Endothelial cell of umbilical vein (primary cell): ENCODE results near the gene SH3D21. TPM values are rescaled to one million over a fixed set of nuclear protein-coding genes. Genes with fewer than 3 reads are reported as not detected.

ENCODE experiments used
- BruUV-seq: library from RNA; stranded (reverse); fragments of 400-500 nt; replicated peaks from 2 replicates; lab custom pipeline; 2021; lab: Mats Ljungman, UMichigan
- CTCF ChIA-PET: fragments of 300-600, 350-600 bp; sonication (Branson Sonifier 250); formaldehyde crosslinking; loops from one replicate; lab custom pipeline; 2021; ENCODE audit warnings: antibody characterized with exemption, inconsistent platforms; lab: Charles Lee
- POLR2A ChIA-PET: fragments of 300-600, 350-600 bp; sonication (Branson Sonifier 250); formaldehyde crosslinking; loops from one replicate; lab custom pipeline; 2021; ENCODE audit warnings: antibody characterized with exemption, inconsistent platforms; lab: Charles Lee
- DNase-seq: peaks from one replicate; pipeline ENCODE4 v3.0.0-alpha.2; 2011; ENCODE audit warnings: low read depth, low spot score
- FAIRE-seq: peaks from 2 replicates; lab custom pipeline; 2011; peaks lifted over from hg19 to GRCh38; lab: Jason Lieb, UNC
- H2AFZ ChIP-seq: 2 replicates; pipeline ENCODE4 v1.6.0; 2012; ENCODE audit warnings: low read depth, low read length, control low read depth, inconsistent platforms
- H3K27ac ChIP-seq: 2 replicates; pipeline ENCODE4 v1.5.1; 2011; ENCODE audit warnings: low read depth, mild to moderate bottlenecking, control low read depth, low read length, moderate library complexity; ENCODE audit not compliant: insufficient read depth
- H3K27me3 ChIP-seq, 2 experiments: 2 replicates each; pipeline versions ENCODE4 v1.6.0 to v1.6.1; 2011; ENCODE audit warnings: low read length in 2 of 2, mixed read lengths in 1 of 2; ENCODE audit not compliant: control insufficient read depth in 2 of 2, insufficient read depth in 2 of 2
- H3K36me3 ChIP-seq, 2 experiments: 2 replicates in 1 of 2; 3 replicates in 1 of 2; pipeline ENCODE4 v1.5.1; 2011; ENCODE audit warnings: low read length in 2 of 2, mild to moderate bottlenecking in 1 of 2, moderate library complexity in 1 of 2; ENCODE audit not compliant: control insufficient read depth in 2 of 2, insufficient read depth in 2 of 2; ENCODE audit errors: extremely low read depth in 1 of 2
- H3K4me1 ChIP-seq: 3 replicates; pipeline ENCODE4 v1.5.1; 2011; ENCODE audit warnings: mild to moderate bottlenecking, low read length; ENCODE audit not compliant: control insufficient read depth, insufficient read depth; ENCODE audit errors: extremely low read depth
- H3K4me2 ChIP-seq: 2 replicates; pipeline ENCODE4 v1.6.1; 2011; ENCODE audit warnings: low read length, control low read depth, mixed read lengths; ENCODE audit not compliant: insufficient read depth
- H3K4me3 ChIP-seq, 3 experiments: fragments of 200-600 bp in 1 of 3; sonication (generic), shearing (Covaris generic) in 1 of 3; replicated peaks in 1 of 3; 2 replicates each; pipeline ENCODE4 v1.5.1; 2011 to 2016; ENCODE audit warnings: control low read depth in 3 of 3, low read length in 3 of 3, mild to moderate bottlenecking in 2 of 3, inconsistent platforms in 1 of 3, low read depth in 1 of 3, moderate library complexity in 1 of 3; ENCODE audit not compliant: insufficient read depth in 1 of 3
- H3K79me2 ChIP-seq: 2 replicates; pipeline ENCODE4 v1.6.0; 2012; ENCODE audit warnings: low read length, inconsistent platforms; ENCODE audit not compliant: control insufficient read depth, insufficient read depth
- H3K9ac ChIP-seq: replicated peaks from 2 replicates; pipeline ENCODE3; 2011; ENCODE audit warnings: low read length, control low read depth; ENCODE audit not compliant: insufficient read depth; ENCODE audit errors: extremely low read depth
- H3K9me1 ChIP-seq: replicated peaks from 3 replicates; pipeline ENCODE4 v1.6.0; 2011; ENCODE audit warnings: mild to moderate bottlenecking, low read length; ENCODE audit not compliant: control insufficient read depth, insufficient read depth; ENCODE audit errors: extremely low read depth
- H3K9me3 ChIP-seq: replicated peaks from 2 replicates; pipeline ENCODE4 v1.5.1; 2012; ENCODE audit warnings: low read length, inconsistent platforms; ENCODE audit not compliant: control insufficient read depth, insufficient read depth
- H4K20me1 ChIP-seq: replicated peaks from 2 replicates; pipeline ENCODE3; 2011; ENCODE audit warnings: mild to moderate bottlenecking, low read length; ENCODE audit not compliant: control insufficient read depth, insufficient read depth; ENCODE audit errors: extremely low read depth
- CTCF ChIP-seq, 2 donors: IDR thresholded peaks; 1 replicate in 1 of 2; 2 replicates in 1 of 2; pipeline ENCODE4 v1.5.1; 2011; ENCODE audit warnings: low read length in 2 of 2, mild to moderate bottlenecking in 2 of 2, moderate library complexity in 2 of 2, control low read depth in 1 of 2, inconsistent platforms in 1 of 2, low read depth in 1 of 2; ENCODE audit not compliant: insufficient read depth in 1 of 2; ENCODE audit errors: extremely low read depth in 1 of 2
- EZH2 ChIP-seq: IDR thresholded peaks from 2 replicates; pipeline ENCODE4 v1.6.1; 2012; ENCODE audit warnings: borderline replicate concordance, low read depth, mild to moderate bottlenecking, moderate library complexity, low read length, inconsistent platforms; ENCODE audit not compliant: severe bottlenecking
- FOS ChIP-seq: IDR thresholded peaks from 2 replicates; pipeline ENCODE4 v1.6.1; 2011; ENCODE audit warnings: mild to moderate bottlenecking, low read length, moderate library complexity, borderline replicate concordance; ENCODE audit not compliant: insufficient read depth
- GATA2 ChIP-seq: IDR thresholded peaks from 2 replicates; pipeline ENCODE4 v1.7.0; 2011; ENCODE audit warnings: low read depth, mild to moderate bottlenecking, moderate library complexity, mixed read lengths, low read length; ENCODE audit not compliant: insufficient read length, insufficient read depth
- JUN ChIP-seq: IDR thresholded peaks from 2 replicates; pipeline ENCODE4 v1.6.1; 2011; ENCODE audit warnings: borderline replicate concordance, low read depth; ENCODE audit not compliant: insufficient read length, insufficient read depth
- MAX ChIP-seq: IDR thresholded peaks from 2 replicates; pipeline ENCODE4 v1.6.1; 2011; ENCODE audit not compliant: insufficient read depth, insufficient read length
- MYC ChIP-seq: IDR thresholded peaks from one replicate; pipeline ENCODE4 v1.6.1; 2011; ENCODE audit warnings: mild to moderate bottlenecking, low read depth, low read length
- POLR2A ChIP-seq: IDR thresholded peaks from 2 replicates; pipeline ENCODE4 v1.6.1; 2012; ENCODE audit warnings: low read depth, mild to moderate bottlenecking, control low read depth, low read length
- POLR2AphosphoS5 ChIP-seq: IDR thresholded peaks from 2 replicates; pipeline ENCODE4 v1.6.1; 2012; ENCODE audit warnings: low read depth, mild to moderate bottlenecking, control low read depth, low read length, moderate library complexity; ENCODE audit not compliant: insufficient read depth
- dilution Hi-C: fragments of 300-500 bp; cut with MboI; formaldehyde crosslinking; loops from one replicate; pipeline ENCODE4 v1.15.0; 2019; ENCODE audit warnings: low sequenced_read_pairs; ENCODE audit not compliant: extremely low pct_ligation_motif_present
- intact Hi-C: fragments of 100-400 bp; cut with micrococcal nuclease; formaldehyde crosslinking; loops from one replicate; pipeline ENCODE4 v1.10.0; 2022
- polyA plus RNA-seq, 4 experiments: library from polyadenylated mRNA; depleted of rRNA in 3 of 4; stranded (reverse) in 3 of 4; unstranded in 1 of 4; fragments of >200 nt; gene quantifications; 2 replicates each; pipeline versions ENCODE4 v1.2.1 to v1.2.3, GENCODE V29; 2011 to 2012; ENCODE audit warnings: missing spikeins in 1 of 4
- total RNA-seq: library from RNA; stranded (reverse); gene quantifications from 2 replicates; pipeline ENCODE4 v1.2.3, GENCODE V29; 2021

Gene SH3D21
- total and polyA plus RNA-seq, 2 donors (not counting 3 experiments of a cell fraction or from before 2014, with no cell fraction given): 1.8 to 7.2 TPM

DNA sequence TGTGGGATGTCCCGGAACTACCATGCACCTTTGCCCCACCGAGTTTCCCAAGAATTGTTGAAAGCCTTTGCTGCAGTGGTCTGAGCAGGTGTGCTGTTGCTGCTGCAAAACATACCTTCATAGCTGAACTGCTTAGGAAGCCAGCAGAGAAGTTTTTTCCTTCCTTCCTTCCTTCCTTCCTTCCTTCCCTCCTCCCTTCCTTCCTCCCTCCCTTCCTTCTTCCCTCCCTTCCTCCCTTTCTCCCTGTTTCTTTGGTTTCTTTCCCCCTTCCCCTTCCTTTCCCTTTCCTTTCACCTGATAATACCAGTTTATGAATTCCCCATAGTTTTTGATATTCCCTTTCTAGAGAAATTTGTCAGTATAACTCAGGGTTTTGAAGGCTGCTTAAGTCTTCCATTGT is 10.8 kb upstream of the SH3D21 start:
- H3K9ac ChIP-seq: no peak overlapping the region
- ChIA-PET CTCF (interaction anchor here (3.0 kb wide), 1 partner anchor 10 kb away, joined by 14 read pairs; no protein-coding TSS in a partner anchor), POLR2A (interaction anchor here (0.6 kb wide), 1 partner anchor 106 kb away, joined by 5 read pairs; no protein-coding TSS in a partner anchor)
- peaks cover 29 to 30% of the 10 kb centered on the region in 2 experiments for H3K36me3 ChIP-seq
- TF ChIP-seq MYC: no peak
- TF ChIP-seq JUN: no peak
- no peak for TF ChIP-seq MAX
- TF ChIP-seq GATA2: no peak
- no peak for TF ChIP-seq CTCF (IDR thresholded peaks at IDR 0.05; ENCODE audit: extremely low read depth in 1 of 2, insufficient read depth in 1 of 2, low read depth in 1 of 2, low read length in 2 of 2)
- no peak for TF ChIP-seq POLR2A
- no TSS peak for BruUV-seq
- intact Hi-C loops: no loop called here
- DNase-seq: no peak
- H3K9me3 ChIP-seq: no peaks in the 10 kb centered on the region
- H2AFZ ChIP-seq: no peak overlapping the region
- no peaks in the 10 kb centered on the region for H3K27me3 ChIP-seq
- H3K4me1 ChIP-seq: peaks cover 10% of the 10 kb centered on the region
- H3K4me3 ChIP-seq: no peak overlapping the region
- no peaks in the 10 kb centered on the region for H3K9me1 ChIP-seq
- H3K4me2 ChIP-seq: no peak overlapping the region
- dilution Hi-C loops: no loop called here
- no peak for FAIRE-seq
- H3K27ac ChIP-seq: no peak overlapping the region
- no peaks in the 10 kb centered on the region for H4K20me1 ChIP-seq
- H3K79me2 ChIP-seq: no peaks in the 10 kb centered on the region

GRCh38 chr1:36297062-36297461 is 9.1 kb upstream of the SH3D21 start:
- FAIRE-seq (no peak), DNase-seq (no peak)
- no peak for TF ChIP-seq FOS
- TF ChIP-seq EZH2: no peak
- TF ChIP-seq MAX: no peak
- TF ChIP-seq MYC: no peak
- no peak for TF ChIP-seq CTCF (IDR thresholded peaks at IDR 0.05; ENCODE audit: extremely low read depth in 1 of 2, insufficient read depth in 1 of 2, low read depth in 1 of 2, low read length in 2 of 2)
- no peak for TF ChIP-seq GATA2
- no peak for TF ChIP-seq POLR2AphosphoS5
- no peak for TF ChIP-seq JUN
- TF ChIP-seq POLR2A: no peak
- Histone ChIP-seq H3K4me3 (no peak overlapping the region), H4K20me1 (no peaks in the 10 kb centered on the region), H3K9me1 (no peaks in the 10 kb centered on the region), H3K36me3 (peaks cover 31 to 39% of the 10 kb centered on the region in 2 experiments), H3K9ac (no peak overlapping the region), H3K27ac (no peak overlapping the region), H2AFZ (no peak overlapping the region), H3K79me2 (peaks cover 10% of the 10 kb centered on the region), H3K4me2 (no peak overlapping the region), H3K4me1 (peaks cover 15% of the 10 kb centered on the region), H3K27me3 (no peaks in the 10 kb centered on the region), H3K9me3 (no peaks in the 10 kb centered on the region)
- intact Hi-C loops: no loop called here
- dilution Hi-C loops: no loop called here
- no TSS peak for BruUV-seq
- POLR2A ChIA-PET: interaction anchor here (0.5 kb wide), 1 partner anchor 184 kb away, joined by 3 read pairs; no protein-coding TSS in a partner anchor
- CTCF ChIA-PET: interaction anchor here (2.0 kb wide), 1 partner anchor 12 kb away, joined by 8 read pairs; no protein-coding TSS in a partner anchor
